NCI-H2107 (cell line): ENCODE measurements around the gene SEC14L1.

ENCODE experiments used
- DNase-seq: peaks from one replicate; lab custom pipeline; 2025; lab: John Stamatoyannopoulos, UW

SEC14L1 gene

DNA sequence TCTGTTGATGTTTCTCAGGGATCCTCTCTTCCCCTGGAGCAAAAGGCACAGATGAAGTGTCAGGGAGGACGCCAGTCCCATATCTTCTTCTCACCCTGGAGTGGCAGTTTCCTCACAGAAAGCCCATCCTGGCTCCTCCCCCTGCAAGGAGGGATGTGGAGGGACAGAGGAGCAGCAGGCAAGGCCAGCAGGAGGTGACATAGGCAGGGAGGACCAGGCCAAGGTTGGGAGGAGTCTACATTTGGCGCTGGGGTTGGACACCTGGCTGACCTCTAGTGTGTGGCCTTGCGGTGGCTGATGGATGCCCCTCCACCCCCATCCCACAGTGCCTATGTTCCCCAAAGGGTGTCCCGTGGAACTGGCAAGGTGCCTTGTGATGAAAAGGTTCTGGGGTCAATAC lies 125.4 kb downstream of the SEC14L1 start:
- no peak for DNase-seq
